K562 (cell line): Measurements from ENCODE around the gene SLC16A2.

Source experiments
- CBX3 ChIP-seq, 2 experiments: IDR thresholded peaks; 1 replicate in 1 of 2; 2 replicates in 1 of 2; pipeline ENCODE4 v1.6.1; 2012; ENCODE audit warnings: inconsistent platforms in 2 of 2, low read length in 2 of 2, borderline replicate concordance in 1 of 2, control low read depth in 1 of 2
- CEBPB ChIP-seq: fragments of 450-650 bp; IDR thresholded peaks from 2 replicates; pipeline ENCODE4 v1.6.1; 2016; ENCODE audit warnings: missing genetic modification characterization, missing compliant biosample characterization
- GTF2F1 ChIP-seq: IDR thresholded peaks from 2 replicates; pipeline ENCODE4 v1.6.1; 2011; ENCODE audit warnings: low read depth, low read length, improper control_type of control experiment

DNA sequence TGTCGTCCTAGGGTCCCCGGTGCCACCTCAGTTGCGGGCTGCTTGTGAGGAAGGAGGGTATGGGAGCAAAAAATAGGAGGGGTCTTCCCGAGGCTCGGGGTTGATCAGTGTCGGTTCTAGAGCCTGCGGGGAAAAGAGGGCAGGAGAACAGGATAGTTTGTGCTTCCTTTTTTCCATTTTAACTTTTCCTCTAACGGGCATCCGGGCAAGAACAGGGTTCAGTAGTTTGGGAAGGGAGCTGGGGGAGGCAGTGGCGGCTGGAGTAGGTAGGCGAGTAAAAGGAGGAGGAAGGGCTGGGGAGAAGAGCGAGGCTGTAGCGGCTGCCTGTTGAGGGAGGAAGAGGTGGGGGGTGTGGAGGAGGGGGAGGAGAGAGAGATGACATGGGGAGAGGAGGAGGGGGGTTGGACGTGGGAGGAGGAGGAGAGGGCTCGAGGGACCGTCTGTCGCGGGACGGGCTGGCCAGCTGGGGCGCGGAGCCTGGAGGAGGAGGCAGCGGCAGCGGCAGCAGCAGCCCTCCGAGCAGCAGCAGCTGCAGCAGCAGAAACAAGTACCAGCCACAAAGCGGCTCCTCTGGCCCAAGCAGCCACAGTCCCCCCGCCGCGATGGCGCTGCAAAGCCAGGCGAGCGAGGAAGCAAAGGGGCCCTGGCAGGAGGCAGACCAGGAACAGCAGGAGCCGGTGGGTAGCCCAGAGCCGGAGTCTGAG is at the start of gene SLC16A2:
- TF ChIP-seq CEBPB (no peak), GTF2F1 (no peak), CBX3 (IDR thresholded peaks at IDR 0.05; ENCODE audit: borderline replicate concordance in 1 of 2, low read length in 2 of 2) (no peak)
